Tibial nerve (tissue), 4 donors: ENCODE measurements around the gene SBNO2. TPM values are rescaled to one million over a fixed set of nuclear protein-coding genes. Genes with fewer than 3 reads are reported as not detected.

Source experiments
- DNase-seq, 2 donors: peaks; one replicate each; pipeline ENCODE4 v3.0.0-alpha.2; 2019; ENCODE audit warnings: low spot score in 2 of 2
- H3K27ac ChIP-seq, 4 donors: fragments of 200-600 bp; sonication (generic) in 3 of 4; one replicate each; pipeline ENCODE4 v1.5.1; 2017 to 2019; ENCODE audit warnings: mild to moderate bottlenecking in 1 of 4
- H3K27me3 ChIP-seq, 2 donors: fragments of 200-600 bp; sonication (generic) in 1 of 2; one replicate each; pipeline versions ENCODE4 v1.5.1 to v1.6.0; 2017 to 2019
- H3K36me3 ChIP-seq, 3 donors: fragments of 200-600 bp; sonication (generic); one replicate each; pipeline ENCODE4 v1.5.1; 2018 to 2019
- H3K4me1 ChIP-seq, 4 donors: fragments of 200-600 bp; sonication (generic) in 3 of 4; one replicate each; pipeline ENCODE4 v1.5.1; 2017 to 2019
- H3K4me3 ChIP-seq, 4 donors: fragments of 200-600 bp; sonication (generic) in 3 of 4; one replicate each; pipeline ENCODE4 v1.5.1; 2017 to 2019; ENCODE audit warnings: mild to moderate bottlenecking in 1 of 4, moderate library complexity in 1 of 4
- H3K9me3 ChIP-seq, 4 donors: fragments of 200-600 bp; sonication (generic) in 3 of 4; one replicate each; pipeline ENCODE4 v1.5.1; 2017 to 2019
- EP300 ChIP-seq, 2 donors: sonication (generic); formaldehyde crosslinking; IDR thresholded peaks; one replicate each; pipeline ENCODE4 v1.6.1; 2017; ENCODE audit warnings: antibody characterized with exemption in 2 of 2, mild to moderate bottlenecking in 1 of 2
- POLR2A ChIP-seq, 2 donors: fragments of 450-650 bp; IDR thresholded peaks; one replicate each; pipeline ENCODE4 v1.6.1; 2017; ENCODE audit warnings: antibody characterized with exemption in 2 of 2, mild to moderate bottlenecking in 2 of 2, moderate library complexity in 2 of 2
- WGBS, 2 donors: methylation state at CpG; one replicate each; pipeline ENCODE4 v1.1.5; 2018; 5-methylcytosine and 5-hydroxymethylcytosine counted together
- total RNA-seq, 4 donors: library from RNA; depleted of rRNA; stranded (reverse); fragments of >200 nt; gene quantifications; one replicate each; pipeline ENCODE4 v1.1.0, GENCODE V29; 2016
- TF ChIP-seq, protein P1 (sequence below), 5 experiments: fragments of 200-600 bp in 3 of 5; fragments of 450-650 bp in 2 of 5; sonication (generic) in 3 of 5; IDR thresholded peaks; one replicate each; pipeline ENCODE4 v1.5.1; 2016 to 2019; ENCODE audit warnings: antibody characterized with exemption in 5 of 5, mild to moderate bottlenecking in 3 of 5, moderate library complexity in 2 of 5

The SBNO2 gene
- total RNA-seq, 4 donors from 2014 or later = 26.6 to 105 (median 39.3) TPM

- no peak for DNase-seq
- no peaks in the 10 kb centered on the region for H3K27me3 ChIP-seq
- peaks cover 0 to 64% (median 0%) of the 10 kb centered on the region in 3 donors for H3K36me3 ChIP-seq
- H3K4me1 ChIP-seq = peaks cover 0 to 27% (median 6%) of the 10 kb centered on the region in 4 donors
- no peak overlapping the region for H3K4me3 ChIP-seq
- 86 to 89% methylated on average over 15 of the region's 15 CpGs for WGBS, 2 donors
- TF ChIP-seq POLR2A (IDR thresholded peaks at IDR 0.05) = no peak
- TF ChIP-seq, protein P1, sequence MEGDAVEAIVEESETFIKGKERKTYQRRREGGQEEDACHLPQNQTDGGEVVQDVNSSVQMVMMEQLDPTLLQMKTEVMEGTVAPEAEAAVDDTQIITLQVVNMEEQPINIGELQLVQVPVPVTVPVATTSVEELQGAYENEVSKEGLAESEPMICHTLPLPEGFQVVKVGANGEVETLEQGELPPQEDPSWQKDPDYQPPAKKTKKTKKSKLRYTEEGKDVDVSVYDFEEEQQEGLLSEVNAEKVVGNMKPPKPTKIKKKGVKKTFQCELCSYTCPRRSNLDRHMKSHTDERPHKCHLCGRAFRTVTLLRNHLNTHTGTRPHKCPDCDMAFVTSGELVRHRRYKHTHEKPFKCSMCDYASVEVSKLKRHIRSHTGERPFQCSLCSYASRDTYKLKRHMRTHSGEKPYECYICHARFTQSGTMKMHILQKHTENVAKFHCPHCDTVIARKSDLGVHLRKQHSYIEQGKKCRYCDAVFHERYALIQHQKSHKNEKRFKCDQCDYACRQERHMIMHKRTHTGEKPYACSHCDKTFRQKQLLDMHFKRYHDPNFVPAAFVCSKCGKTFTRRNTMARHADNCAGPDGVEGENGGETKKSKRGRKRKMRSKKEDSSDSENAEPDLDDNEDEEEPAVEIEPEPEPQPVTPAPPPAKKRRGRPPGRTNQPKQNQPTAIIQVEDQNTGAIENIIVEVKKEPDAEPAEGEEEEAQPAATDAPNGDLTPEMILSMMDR (IDR thresholded peaks at IDR 0.05) = no peak
- no peak for TF ChIP-seq EP300 (IDR thresholded peaks at IDR 0.05)
- no peak overlapping the region for H3K27ac ChIP-seq
- H3K9me3 ChIP-seq = no peaks in the 10 kb centered on the region
These were observed 34.9 kb downstream of the SBNO2 start for GRCh38 chr19:1139126-1139525.

DNA sequence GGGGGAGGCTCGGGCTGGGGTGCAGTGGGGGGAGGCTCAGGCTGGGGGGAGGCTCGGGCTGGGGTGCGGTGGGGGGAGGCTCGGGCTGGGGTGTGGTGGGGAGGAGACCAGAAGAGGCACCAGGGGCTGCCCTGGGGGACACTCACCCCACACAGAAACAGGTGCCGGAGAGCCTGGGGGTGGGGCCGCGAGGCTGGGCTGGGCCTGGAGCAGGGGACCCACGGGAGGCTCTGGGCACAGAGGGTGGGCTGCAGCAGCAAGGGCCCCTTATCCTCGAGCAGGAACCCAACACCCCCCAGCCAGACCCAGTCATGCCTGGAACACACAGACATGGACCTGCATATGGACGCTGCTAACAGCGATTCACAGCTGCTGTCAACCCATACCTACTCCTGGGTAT lies 35.9 kb downstream of the SBNO2 start:
- H3K27me3 ChIP-seq = no peaks in the 10 kb centered on the region
- no peak overlapping the region for H3K4me3 ChIP-seq
- peaks cover 0 to 37% (median 11%) of the 10 kb centered on the region in 4 donors for H3K4me1 ChIP-seq
- H3K9me3 ChIP-seq = no peaks in the 10 kb centered on the region
- no peak for TF ChIP-seq EP300 (IDR thresholded peaks at IDR 0.05)
- TF ChIP-seq POLR2A (IDR thresholded peaks at IDR 0.05) = no peak
- TF ChIP-seq, protein P1 (IDR thresholded peaks at IDR 0.05) = no peak
- WGBS, 2 donors = 20 to 60% methylated on average over 1 to 4 of the region's 11 CpGs
- DNase-seq = no peak
- H3K27ac ChIP-seq = no peak overlapping the region
- peaks cover 0 to 54% (median 0%) of the 10 kb centered on the region in 3 donors for H3K36me3 ChIP-seq

- H3K4me1 ChIP-seq = peaks cover 0 to 49% (median 20%) of the 10 kb centered on the region in 4 donors
- no peak overlapping the region for H3K4me3 ChIP-seq
- no peaks in the 10 kb centered on the region for H3K9me3 ChIP-seq
- DNase-seq = no peak
- 67 to 70% methylated on average over 17 of the region's 25 CpGs for WGBS, 2 donors
- peak overlapping the region in 2 of 4 donors; percentile 53 to 57 for H3K27ac ChIP-seq
- peaks cover 0 to 40% (median 0%) of the 10 kb centered on the region in 3 donors for H3K36me3 ChIP-seq
- TF ChIP-seq EP300 (IDR thresholded peaks at IDR 0.05) (no peak), POLR2A (IDR thresholded peaks at IDR 0.05) (no peak)
- TF ChIP-seq, protein P1 (IDR thresholded peaks at IDR 0.05) = no peak
- H3K27me3 ChIP-seq = no peaks in the 10 kb centered on the region
These were observed 37.3 kb downstream of the SBNO2 start for GRCh38 chr19:1136621-1137317.

- Histone ChIP-seq H3K36me3 (peaks cover 0 to 35% (median 0%) of the 10 kb centered on the region in 3 donors), H3K27me3 (no peaks in the 10 kb centered on the region), H3K4me1 (peaks cover 0 to 54% (median 25%) of the 10 kb centered on the region in 4 donors), H3K4me3 (no peak overlapping the region), H3K27ac (peak overlapping the region in 2 of 4 donors; percentile 53 to 57), H3K9me3 (no peaks in the 10 kb centered on the region)
- TF ChIP-seq EP300 (IDR thresholded peaks at IDR 0.05) = no peak
- no peak for TF ChIP-seq POLR2A (IDR thresholded peaks at IDR 0.05)
- TF ChIP-seq, protein P1 (IDR thresholded peaks at IDR 0.05) = no peak
- DNase-seq = no peak
- 56 to 60% methylated on average over 9 to 12 of the region's 12 CpGs for WGBS, 2 donors
These were observed 37.9 kb downstream of the SBNO2 start for GRCh38 chr19:1136201-1136600.

DNA sequence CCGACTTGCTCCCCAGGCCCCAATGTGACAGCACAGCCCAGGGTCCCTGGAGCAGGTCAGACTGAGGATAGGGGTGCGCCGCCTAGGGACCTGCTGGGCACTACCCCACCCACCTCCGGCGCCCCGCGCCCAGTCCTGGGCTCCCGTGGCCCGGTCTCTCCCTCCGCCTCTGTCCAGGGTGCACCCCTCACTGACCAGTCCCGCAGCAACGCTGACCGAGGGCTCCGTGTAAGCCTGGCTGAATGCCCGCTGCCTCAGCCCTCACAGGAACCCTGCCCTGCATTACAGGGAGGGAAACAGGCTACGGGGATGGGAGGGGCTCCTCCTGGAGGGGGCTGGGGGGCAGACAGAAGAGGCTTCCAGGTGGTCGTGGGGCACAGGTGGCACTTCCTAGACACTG lies 38.6 kb downstream of the SBNO2 start:
- Histone ChIP-seq H3K4me3 (no peak overlapping the region), H3K27me3 (no peaks in the 10 kb centered on the region), H3K9me3 (no peaks in the 10 kb centered on the region), H3K36me3 (peaks cover 0 to 27% (median 0%) of the 10 kb centered on the region in 3 donors), H3K27ac (peak overlapping the region in 3 of 4 donors; percentile 36 to 57 (median 53)), H3K4me1 (peaks cover 0 to 62% (median 33%) of the 10 kb centered on the region in 4 donors)
- no peak for TF ChIP-seq POLR2A (IDR thresholded peaks at IDR 0.05)
- TF ChIP-seq, protein P1 (IDR thresholded peaks at IDR 0.05) = no peak
- TF ChIP-seq EP300 (IDR thresholded peaks at IDR 0.05) = no peak
- DNase-seq = no peak
- WGBS, 2 donors = 69 to 79% methylated on average over 17 of the region's 17 CpGs
